GM19372 (cell line): ENCODE results near the gene TMEM117.

ENCODE experiments used
- ATAC-seq: cut with Tn5 transposase; IDR thresholded peaks from one replicate; pipeline ENCODE4 v1.9.1; 2021; ENCODE audit warnings: mild to moderate bottlenecking, low read depth, moderate library complexity; ENCODE audit not compliant: unreplicated experiment

The TMEM117 gene

DNA sequence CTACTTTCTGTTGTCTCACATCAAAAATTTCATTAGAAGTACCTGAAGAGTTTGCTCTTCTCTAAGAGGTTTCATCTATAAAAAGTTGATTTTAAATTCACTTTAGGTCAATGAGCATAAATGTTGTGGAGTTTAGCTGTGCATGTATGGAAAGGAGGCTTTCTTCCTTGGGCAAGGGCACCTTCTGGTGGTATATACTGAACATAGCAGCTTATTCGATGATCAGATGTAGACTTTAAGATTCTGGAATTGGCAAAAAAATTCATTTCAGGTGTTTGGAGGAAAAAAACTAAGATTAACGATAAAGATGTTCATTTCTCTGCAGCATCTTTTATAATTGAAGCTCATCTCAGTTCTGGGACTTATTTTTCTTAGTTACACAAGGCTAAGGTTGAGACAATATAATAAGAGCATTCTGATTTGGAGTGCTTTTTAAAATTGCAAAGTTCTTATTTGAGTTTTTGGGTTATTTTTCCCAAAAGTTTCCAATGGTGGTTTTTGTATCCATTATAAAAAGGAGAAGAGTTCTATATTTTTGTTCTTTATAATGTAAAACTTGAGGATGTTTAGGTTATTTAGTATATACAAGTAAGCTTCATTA lies 46.8 kb downstream of the TMEM117 start:
- peak; percentile 95 for ATAC-seq

DNA sequence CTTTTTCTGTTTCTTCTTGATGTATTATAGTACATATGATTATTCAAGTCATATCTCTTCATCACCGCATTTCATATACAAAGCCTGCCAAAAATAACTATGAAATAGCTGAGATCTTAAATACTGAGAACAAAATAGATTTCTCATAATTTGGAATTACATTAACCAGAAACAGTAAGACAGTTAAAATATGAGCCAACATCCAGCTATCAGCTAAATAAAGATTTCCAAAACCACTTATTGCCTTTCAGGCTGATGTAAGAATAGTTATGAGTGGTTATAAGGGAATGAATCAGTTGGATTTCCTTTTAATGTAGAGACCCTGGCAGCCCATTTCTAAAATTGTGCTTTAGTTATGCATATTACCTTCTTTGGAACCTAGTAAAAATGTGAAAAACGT lies 47.4 kb downstream of the TMEM117 start:
- ATAC-seq: no peak

DNA sequence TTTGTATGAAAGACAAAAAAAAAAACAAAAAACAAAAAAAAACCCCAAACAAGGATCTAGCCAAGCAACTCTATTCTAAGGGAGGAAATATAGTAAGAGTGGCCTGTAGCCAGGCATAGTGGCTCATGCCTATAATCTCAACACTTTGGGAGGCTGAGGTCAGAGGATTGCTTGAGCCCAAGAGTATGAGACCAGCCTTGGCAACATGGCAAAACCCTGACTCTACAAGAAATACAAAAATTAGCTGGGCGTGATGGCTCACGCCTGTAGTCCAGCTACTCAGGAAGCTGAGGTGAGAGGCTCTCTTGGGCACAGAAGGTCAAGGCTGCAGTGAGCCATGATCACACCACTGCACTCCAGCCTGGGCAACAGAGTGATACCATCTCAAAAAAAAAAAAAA lies 47.9 kb downstream of the TMEM117 start:
- no peak for ATAC-seq

DNA sequence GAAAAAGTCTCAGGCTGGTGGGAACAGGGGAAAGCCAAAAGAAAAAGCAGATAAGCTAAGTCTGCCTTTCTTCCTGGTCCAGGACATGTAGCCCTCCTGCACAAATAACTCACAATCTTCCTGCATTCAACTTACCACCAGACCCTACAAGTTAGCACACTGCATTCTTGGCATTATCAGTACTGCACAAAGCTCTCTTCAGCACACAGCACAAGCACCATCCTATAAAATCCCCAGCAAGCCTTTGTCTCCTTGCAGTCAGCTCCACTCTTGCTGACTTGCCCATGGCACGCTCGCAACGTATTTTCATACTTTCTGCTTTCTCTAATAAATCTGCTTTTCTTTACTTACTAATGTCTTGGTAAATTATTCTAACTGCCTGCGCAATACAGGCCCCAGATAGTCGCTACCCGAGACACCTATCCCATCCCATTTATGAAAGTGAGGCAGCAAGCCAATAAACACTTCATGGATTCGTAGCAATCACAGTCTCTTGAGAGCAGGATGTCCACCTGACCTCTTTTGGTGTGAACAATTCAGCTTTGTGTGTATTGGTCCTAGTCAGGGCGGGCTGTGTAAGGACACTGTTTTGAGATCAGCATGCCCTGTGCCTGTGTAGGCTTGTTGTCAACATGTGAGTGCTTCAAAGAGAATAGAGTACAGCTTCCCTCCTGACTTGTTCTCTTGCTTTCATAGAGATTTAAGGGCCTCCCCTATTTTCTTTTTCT lies 49.0 kb downstream of the TMEM117 start:
- ATAC-seq: no peak

DNA sequence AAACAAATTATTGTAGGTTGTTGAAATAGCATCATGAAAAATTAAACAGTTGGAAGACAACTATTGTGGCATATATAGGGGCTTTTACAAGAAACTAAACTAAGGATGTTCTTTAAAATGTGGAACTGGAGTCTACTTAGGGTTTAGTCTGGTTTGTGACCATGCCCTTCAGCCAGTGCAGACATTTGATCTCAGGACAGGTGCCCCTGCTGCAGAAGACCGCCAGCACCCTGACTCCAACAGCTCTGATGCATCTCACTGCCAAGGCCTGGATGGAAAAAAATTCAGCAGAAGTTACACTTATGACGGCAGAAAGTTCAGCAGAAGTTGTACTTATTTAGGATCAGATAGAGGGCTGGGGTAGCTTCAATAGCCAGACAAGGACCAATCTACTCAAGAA lies 51.5 kb downstream of the TMEM117 start:
- ATAC-seq: no peak

DNA sequence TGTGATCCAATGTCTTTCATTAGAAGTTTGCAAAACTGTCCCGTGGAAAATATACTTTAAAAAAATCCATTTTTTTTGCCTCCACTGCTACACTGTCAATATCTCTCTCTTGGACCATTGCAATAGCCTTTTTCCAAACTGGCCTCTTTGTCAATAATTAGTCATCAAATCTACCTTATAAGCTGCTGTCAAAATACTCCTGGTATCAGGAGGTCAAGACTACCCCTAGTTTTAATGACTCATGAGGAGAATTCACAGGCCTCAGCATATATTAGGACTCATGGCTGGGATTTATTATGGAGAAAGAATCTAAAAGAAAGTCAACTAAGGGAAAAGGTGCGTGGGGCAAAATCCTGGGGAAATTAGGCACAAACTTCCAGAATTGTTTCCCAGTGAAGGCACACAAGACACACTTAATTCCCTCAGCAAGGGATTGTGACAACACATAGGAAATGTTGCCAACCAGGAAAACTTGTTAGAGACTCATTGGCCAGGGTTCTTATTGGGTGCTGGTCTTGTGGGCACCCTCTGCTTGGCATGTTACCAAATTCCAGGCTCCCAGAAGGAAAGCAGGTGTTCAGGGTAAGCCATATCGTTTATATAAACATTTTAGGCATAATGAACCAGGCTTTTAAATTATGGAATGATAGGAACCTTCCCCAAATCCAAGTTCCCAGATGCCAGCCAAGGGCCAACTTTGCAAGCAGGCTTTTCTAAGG lies 56.1 kb downstream of the TMEM117 start:
- ATAC-seq: no peak

DNA sequence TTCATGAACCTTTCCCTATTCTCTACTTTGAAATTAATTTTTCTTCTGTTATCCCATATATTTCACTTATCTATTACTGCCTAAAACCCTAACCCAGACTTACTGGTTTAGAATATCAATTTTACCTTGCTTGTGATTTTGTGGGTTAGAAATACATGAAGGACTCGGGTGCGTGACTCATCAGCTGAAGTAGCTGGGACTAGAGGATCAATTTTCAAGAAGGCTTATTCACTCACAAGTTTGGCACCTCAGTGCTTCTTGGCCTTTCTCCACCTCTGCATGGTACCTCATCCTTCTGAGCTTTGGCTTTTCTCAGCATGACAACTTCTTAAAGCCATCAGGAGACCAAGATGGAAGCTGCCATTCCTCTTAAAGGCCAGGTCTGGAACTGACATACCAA lies 57.8 kb downstream of the TMEM117 start:
- ATAC-seq: no peak

DNA sequence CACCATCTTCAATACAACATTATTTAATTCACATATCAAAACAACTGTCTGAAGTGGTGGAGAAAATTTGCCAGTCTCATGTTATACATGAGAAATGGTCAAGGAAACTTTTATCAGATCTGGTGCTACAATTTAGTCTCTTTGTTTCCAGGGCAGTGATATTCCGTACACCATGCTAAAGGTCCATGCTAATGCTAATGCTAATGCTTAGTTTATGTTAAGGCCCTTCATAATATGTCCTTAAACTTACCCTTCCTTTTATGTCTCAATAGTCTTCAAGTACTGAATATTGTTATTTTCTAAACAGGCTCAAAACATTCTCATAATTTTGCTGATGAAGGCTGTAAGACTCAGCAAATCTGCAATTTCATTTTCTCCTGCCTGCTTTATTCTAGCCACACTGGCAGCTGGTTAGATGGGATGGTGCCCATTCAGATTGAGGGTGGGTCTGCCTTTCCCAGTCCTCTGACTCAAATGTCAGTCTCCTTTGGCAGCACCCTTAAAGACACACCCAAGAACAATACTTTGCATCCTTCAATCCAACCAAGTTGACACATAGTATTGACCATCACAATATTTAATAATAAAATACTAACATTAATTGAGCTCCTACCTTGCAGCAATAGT lies 59.8 kb downstream of the TMEM117 start:
- ATAC-seq: no peak

DNA sequence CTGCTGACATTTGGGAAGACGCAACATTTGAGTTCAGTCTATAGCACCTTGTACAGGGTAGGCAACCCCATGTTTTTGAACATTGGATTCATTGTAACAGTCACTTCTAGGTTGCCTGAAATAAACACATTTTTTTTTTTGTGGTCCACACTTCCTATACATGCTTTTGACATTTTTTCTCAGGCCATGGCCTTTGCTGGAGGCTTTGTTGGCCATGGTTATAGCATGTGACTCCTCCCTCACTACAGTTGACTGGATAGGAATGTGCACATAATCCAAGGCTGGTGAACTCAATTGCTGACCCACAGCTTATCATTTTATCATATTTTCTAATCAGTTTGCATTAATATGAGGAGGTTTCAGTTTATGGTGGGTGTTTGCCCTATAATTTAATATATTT lies 60.6 kb downstream of the TMEM117 start:
- ATAC-seq: no peak

DNA sequence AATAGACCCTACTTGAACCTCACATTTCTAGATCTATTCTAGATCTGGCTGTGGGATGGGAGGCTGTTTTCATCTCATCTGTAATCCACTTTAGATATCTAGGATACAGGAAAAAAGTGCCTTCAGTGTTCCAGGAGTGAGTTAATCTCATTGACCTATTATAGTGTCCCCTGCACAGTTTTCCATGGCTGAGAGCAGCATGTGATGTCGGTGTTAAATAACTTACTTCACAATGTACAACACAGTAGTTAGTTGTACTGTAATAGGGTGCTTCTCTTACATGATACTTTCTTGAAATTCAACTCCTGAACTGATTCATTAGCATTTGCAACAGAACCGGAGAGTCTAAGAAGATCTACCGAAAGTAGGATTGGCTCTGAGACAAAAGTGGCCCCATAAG lies 62.6 kb downstream of the TMEM117 start:
- no peak for ATAC-seq

DNA sequence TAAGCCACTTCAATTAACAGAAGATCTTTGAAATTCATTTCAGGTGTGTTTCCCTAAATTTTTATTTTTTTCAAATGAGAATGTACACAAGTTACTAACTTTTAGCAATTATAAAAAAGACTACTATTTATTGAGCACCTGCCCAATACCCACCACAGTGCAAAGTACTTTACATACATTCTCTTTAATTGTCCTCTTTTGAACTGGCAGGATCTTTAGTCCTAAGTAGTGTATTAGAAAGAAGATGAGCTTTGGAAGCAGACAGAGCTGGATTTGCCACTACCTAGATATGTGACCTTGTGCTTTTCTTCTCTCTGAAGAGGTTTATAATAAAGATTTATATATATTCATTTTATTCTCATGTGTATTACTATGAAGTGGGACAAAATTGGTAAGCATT lies 63.7 kb downstream of the TMEM117 start:
- no peak for ATAC-seq

DNA sequence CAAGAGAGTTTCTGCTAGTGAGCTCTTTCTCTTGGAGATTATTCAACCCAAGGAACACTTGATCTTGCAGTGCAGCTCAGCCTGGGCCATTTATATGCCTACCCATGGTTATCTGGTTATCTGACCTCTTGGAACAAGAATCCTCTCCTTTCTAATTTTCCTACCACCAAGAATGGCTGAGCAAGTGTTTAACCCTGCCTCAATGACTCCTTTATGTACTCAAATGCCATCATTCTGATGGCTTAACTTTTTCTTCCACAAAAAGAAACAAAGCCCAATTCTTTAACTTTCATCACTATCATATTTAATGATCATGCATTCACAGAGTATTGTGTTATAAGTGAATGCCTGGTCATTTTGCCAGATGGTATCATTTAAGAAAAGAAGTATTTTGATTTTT lies 67.8 kb downstream of the TMEM117 start:
- ATAC-seq: no peak

DNA sequence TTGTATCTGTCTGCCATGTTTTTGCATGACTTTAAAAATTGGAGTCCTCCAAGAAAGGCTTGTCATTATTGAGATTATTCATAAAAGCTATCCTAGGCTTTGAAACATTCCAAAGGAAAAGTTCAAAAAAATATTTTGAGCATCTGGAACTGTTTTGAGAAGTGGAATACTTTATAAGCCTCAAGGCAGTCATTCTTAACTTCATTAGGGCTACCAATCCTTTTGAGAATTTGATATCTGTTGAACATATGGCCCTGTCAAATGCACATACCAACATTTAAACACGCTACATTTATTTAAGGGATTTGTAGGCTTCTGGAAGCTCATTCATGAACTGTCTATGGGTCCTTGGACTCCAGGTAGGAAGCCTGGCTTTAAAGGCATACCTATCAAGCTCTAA lies 77.0 kb downstream of the TMEM117 start:
- no peak for ATAC-seq

DNA sequence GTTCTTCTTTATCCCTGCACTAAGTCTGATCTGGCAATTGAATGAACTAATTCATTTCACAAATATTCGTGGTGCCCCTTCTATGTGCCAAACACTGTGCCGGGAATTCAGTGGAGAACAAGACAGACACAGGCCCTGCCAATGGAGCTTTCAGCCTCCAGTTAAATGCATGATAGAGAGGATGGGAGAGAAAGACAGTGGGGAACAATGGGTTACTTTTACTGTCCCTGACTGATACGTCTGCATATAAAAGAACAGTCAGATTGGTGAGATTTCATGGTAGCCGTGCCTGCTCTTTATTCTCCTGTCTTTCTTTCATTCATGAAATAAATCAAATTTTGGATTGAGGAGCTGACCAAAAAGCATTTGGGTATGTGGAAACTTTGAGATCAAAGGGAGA lies 78.5 kb downstream of the TMEM117 start:
- ATAC-seq: no peak

DNA sequence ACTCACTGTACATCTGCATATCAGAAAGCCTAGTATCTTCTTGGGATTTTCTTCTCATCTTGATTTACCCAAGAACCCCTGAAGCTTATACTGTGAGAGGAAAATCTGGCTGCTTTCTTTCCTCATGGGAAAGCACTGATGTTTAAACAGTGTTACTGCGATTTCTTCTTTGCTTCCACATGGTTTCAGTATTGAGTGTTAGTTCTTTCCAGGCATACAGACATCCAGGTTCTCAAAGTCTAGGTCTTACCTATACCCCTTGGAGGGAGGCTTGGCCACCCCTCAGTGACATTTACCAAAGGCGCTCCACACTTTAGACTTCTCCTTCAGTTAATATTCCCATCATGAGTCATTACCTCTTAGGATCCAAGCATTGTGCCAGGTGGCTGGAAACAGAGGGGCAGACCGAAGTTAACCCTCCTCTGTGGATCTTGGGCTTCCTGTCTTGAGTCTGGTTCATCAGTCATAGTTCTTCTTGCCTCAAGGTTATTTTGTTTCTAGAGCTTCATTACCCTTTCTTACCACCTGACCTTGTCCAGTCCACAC lies 79.1 kb downstream of the TMEM117 start:
- no peak for ATAC-seq

DNA sequence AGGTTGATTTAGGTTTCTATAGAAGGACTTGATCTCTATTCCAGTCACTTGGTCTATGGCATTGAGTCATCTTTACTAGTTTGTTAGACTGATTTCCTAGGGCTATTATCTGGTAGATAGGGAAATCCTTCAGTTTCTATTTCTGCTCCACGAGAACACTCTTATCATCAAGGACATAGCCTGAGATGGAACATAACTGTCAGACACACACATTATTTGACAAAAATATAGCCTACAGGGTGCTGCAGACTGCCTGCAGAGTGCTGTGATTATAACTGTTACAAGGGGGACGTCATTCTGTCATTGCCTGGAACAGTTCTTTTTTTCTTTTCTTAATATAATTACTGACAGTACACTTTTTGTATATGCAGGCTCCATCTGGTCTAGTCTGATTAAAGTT lies 82.0 kb downstream of the TMEM117 start:
- no peak for ATAC-seq

DNA sequence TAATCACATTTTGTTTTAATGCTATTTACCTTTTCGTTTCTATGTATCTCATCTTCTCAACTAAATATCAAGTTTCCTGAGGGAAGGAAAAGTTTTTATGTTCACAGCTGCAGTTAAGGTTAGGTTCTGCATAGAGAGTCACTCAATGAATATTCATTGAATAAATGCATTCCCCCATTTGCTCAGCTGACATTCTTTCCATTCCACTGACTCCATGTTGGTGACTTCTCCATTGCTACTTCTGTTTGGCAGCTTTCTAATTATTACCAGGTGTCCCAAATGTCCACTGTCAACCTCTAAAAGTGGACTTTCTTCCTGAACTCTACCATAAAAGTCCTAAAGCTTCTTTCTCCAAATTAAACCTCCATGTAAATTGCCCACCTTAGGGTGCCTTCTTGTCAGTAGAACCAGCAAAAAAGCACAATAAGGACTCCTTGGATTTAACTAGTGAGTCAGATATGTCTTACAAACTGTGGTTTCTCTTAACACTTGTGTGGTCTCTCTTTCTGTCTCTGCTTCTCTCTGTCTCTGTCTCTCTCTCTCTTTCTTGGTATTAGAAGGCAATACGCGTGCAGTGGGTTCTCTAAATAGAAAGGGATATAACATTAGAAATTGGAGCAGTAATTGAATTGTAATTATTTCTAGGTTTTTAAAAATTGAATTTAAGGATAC lies 85.9 kb downstream of the TMEM117 start:
- ATAC-seq: no peak

DNA sequence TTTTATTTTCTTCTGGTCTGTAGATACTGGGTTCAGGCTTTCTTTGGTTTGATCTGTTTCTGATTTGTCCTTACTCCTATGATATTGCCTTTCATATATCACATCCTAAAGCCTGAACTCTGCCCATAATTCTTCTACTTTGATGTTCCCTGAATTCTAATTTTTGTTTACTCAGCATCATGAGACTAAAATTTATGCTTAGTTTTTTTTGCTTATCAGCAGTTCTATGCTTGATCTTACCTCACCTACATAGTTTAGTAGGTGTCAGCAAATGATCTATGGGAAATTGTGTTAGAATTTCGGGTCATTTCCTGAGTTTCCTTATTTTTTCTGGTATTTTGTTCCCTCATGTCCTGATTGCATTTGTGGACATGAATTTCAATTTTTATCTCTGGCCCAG lies 94.2 kb downstream of the TMEM117 start:
- no peak for ATAC-seq

DNA sequence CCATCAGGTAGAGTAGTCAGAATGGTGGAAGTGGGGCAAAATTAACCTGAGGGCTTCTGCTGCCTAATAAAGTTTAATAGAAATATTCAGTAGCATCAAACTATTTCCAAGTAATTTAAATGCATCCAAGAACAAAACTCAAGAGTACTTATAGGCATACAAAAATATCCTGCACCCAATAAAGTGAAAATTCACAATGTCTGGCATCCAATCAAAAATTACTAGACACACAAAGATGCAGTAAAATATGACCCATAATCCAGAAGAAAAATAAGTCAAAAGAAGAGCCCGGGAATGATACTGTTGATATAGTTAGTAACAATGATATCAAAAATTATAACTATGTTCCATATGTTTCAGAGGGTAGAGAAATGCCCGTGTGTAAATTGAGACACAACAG lies 95.3 kb downstream of the TMEM117 start:
- ATAC-seq: no peak

DNA sequence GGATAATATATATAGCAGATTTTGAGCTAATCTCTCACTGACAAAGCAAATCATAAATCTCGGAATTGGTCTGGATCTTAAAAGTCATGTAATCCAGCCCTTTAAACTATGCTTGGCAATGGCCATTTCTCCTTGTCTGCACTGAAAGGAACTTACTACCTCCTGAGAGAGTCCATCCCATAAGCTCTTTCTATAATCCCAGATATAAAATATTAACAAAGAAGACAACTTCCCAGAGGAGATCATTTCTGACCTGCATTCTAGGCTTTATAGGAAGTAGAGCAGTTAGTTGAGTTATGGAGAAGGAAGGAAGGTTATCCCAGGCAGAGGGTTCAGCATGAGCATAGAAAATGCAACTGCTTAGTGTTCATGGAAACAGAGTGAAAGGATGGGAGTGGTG lies 99.7 kb downstream of the TMEM117 start:
- ATAC-seq: no peak

DNA sequence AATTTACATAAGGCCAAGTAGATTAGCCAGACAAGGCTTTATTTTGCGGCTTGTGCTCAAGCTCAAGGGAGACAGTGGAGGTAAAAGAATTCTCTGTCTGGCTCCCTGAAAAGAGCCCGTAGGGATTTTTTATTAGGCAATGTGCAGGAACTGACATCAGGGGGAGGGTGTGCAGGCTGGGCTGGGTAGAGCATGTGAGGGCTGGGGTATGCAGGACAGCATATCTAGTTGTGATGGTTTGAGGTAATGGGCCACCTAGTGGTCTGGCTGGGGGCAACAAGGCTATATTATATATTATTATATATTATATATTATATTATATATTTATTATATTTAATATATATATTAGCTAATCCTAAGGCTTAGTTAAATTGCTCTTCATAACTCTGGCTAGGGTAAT lies 102.1 kb downstream of the TMEM117 start:
- ATAC-seq: no peak
